ENCODE data around the gene QSOX1. TPM values are rescaled to one million over a fixed set of nuclear protein-coding genes. Genes with fewer than 3 reads are reported as not detected.

Gene QSOX1
- total and polyA plus RNA-seq, 4 donors, result 170 to 537 (median 256) TPM

DNA sequence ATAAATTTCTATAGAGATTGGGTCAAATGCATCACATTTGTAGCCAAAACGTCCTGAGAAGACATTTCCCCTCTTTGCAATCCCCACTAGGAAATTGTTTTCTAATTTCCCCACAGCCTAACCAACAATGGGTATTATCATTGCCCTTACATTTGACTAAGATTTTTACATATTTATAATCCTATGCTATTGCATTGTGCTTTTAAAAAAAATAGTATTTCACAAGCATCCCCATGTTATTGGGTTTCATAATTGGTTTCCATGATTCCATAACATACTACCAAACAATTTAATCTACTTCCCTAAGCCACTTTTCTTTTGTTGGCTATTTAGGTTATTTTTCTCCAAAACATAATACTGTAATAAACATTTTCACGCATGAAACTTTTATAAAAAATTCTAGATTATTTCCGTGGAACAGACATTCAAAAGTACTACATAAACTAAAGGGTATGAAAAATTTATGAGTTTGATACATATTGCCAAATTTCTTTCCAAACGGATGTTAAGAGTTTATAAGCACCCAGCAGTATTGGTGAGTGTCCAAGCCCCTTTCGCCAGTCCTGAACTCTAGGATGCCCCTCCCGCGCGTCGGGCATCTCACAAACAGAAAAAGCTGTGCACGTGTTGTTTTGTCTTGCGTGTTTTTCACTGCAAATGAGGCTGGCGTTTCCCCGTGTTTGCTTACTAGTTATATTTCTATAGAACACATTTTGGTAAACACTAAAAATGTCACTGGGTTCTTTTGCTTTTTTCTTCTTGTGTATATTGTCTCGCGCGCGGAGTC, 73.4 kb downstream of the QSOX1 start:
- H3K4me1 ChIP-seq (ENCODE audit: control insufficient read depth in 5 of 5, insufficient read depth in 5 of 5, low read length in 5 of 5), result peaks cover 0 to 23% (median 17%) of the 10 kb centered on the region in 5 donors
- TF ChIP-seq, protein P1, sequence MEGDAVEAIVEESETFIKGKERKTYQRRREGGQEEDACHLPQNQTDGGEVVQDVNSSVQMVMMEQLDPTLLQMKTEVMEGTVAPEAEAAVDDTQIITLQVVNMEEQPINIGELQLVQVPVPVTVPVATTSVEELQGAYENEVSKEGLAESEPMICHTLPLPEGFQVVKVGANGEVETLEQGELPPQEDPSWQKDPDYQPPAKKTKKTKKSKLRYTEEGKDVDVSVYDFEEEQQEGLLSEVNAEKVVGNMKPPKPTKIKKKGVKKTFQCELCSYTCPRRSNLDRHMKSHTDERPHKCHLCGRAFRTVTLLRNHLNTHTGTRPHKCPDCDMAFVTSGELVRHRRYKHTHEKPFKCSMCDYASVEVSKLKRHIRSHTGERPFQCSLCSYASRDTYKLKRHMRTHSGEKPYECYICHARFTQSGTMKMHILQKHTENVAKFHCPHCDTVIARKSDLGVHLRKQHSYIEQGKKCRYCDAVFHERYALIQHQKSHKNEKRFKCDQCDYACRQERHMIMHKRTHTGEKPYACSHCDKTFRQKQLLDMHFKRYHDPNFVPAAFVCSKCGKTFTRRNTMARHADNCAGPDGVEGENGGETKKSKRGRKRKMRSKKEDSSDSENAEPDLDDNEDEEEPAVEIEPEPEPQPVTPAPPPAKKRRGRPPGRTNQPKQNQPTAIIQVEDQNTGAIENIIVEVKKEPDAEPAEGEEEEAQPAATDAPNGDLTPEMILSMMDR (IDR thresholded peaks at IDR 0.05; ENCODE audit: control extremely low read depth, extremely low read depth), result no peak
- ATAC-seq (ENCODE audit: insufficient read depth, low FRiP score), result no peak
- no peak overlapping the region for H3K27ac ChIP-seq (ENCODE audit: low read depth in 1 of 2, low read length in 1 of 2)
- H3K36me3 ChIP-seq (ENCODE audit: control insufficient read depth in 4 of 4, insufficient read depth in 4 of 4, low read length in 4 of 4), result no peaks in the 10 kb centered on the region
- WGBS, 2 donors, result 15 to 21% methylated on average over 17 of the region's 17 CpGs
- H3K27me3 ChIP-seq (ENCODE audit: control insufficient read depth in 3 of 3, insufficient read depth in 3 of 3, low read length in 2 of 3), result peaks cover 23 to 80% (median 70%) of the 10 kb centered on the region in 3 donors
- peak in 1 of 3 donors; percentile 33 for DNase-seq
- no peak overlapping the region for H3K4me3 ChIP-seq
- peaks cover 0 to 10% (median 0%) of the 10 kb centered on the region in 4 donors for H3K9me3 ChIP-seq (ENCODE audit: control insufficient read depth in 4 of 4, insufficient read depth in 3 of 4, low read length in 3 of 4)
- no peak overlapping the region for H3K9ac ChIP-seq (ENCODE audit: insufficient read depth in 1 of 2, low read length in 2 of 2)

DNA sequence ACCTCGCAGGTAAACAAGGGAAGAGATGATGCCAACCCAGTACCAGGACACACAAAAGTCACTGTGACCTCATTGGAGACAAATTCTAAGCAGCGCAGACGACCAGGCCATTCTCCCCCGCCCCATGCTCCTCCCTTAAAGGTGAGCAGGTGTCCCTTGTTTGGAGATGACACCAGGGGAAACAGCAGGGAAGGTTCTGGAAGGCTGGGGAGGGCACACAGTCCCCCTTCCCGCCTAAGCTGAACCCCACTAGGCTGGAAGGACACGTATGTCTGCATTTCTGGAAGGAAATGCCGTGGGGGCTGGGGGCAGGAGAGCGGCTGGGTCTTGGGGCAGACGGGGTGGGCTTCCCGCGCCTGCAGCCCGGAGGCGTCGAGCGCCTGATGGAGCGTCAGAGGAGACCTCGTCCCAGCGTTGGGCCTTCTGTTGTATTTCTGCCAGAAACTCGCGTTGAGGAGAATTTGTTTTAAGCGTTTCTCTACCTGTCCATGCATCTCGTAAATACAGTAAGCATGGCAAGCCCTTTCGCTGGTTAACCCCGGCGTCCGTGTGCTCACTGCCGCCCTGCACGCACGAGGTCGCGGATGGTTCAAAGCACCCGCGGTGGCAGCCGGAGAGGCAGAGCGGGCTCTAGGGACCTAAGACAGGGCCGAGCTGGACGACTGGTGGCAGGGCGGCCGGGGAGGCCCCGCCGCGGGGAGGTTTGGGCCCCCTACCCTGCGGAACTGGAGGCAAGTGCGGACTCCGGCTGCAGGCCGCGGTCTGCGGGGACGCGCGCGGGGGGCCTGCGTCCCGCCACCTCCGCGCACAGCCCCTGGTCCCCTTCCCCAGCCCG, 74.2 kb downstream of the QSOX1 start:
- peak overlapping the region; percentile 27 for H3K4me3 ChIP-seq
- no peaks in the 10 kb centered on the region for H3K36me3 ChIP-seq (ENCODE audit: control insufficient read depth in 4 of 4, insufficient read depth in 4 of 4, low read length in 4 of 4)
- H3K27me3 ChIP-seq (ENCODE audit: control insufficient read depth in 3 of 3, insufficient read depth in 3 of 3, low read length in 2 of 3), result peaks cover 23 to 82% (median 78%) of the 10 kb centered on the region in 3 donors
- peak in 2 of 3 donors; percentile 21 to 33 for DNase-seq
- H3K27ac ChIP-seq (ENCODE audit: low read depth in 1 of 2, low read length in 1 of 2), result no peak overlapping the region
- H3K9me3 ChIP-seq (ENCODE audit: control insufficient read depth in 4 of 4, insufficient read depth in 3 of 4, low read length in 3 of 4), result peaks cover 0 to 10% (median 0%) of the 10 kb centered on the region in 4 donors
- ATAC-seq (ENCODE audit: insufficient read depth, low FRiP score), result no peak
- peaks cover 0 to 30% (median 17%) of the 10 kb centered on the region in 5 donors for H3K4me1 ChIP-seq (ENCODE audit: control insufficient read depth in 5 of 5, insufficient read depth in 5 of 5, low read length in 5 of 5)
- TF ChIP-seq, protein P1 (IDR thresholded peaks at IDR 0.05; ENCODE audit: control extremely low read depth, extremely low read depth), result no peak
- 3 to 5% methylated on average over 45 to 57 of the region's 57 CpGs for WGBS, 2 donors
- H3K9ac ChIP-seq (ENCODE audit: insufficient read depth in 1 of 2, low read length in 2 of 2), result no peak overlapping the region

DNA sequence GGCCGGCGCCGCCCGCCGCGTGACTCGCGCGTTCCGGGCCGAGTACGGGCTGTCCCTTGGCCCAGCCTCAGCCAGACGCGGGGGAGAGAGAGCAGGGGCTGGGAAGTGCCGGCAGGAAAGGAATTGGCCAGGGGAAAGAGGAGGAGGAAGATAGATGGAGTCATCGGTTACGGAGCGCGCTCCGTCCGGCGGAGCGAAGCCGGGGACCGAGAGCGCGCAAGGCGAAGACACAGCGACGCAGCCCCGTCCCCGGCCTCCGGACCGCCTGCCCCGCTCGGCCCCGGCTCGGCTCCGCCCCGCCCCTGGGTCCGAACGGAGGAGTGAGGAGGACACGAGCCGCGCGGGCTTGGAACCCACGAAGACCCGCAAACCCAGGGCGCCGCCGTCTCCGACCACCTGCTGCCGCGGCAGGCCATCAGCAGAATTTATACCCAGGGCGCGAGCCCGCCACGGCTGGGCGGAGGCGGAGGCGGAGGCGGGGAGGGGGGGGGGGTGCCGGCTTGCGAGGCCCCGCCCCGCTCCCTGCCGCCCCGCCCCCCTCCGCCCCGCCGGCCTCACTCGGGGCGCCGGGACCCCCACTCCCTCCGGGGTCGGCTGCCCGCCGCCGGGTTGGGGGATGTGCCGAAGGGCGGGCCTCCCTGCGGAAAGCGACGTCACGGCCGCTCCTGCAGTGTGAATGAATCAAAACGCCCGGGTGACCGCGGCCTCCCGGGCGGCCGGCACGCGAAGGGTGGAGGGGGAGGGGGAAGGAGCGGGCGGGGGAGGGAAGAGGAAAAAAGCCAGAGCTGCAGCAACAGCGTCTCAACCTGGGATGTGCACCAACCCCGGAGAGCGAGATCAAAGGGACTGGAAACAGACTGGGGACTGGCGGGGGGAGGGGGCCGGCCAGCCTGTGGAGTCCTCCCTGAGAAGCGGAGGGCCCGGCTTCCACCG, 75.1 kb downstream of the QSOX1 start, which contains the start of gene LHX4:
TSS of gene LHX4 (plus strand) at position 782 of the 933 bp plus-strand sequence. CDS start 266 bp downstream, outside the sequence.
- no peak for ATAC-seq (ENCODE audit: insufficient read depth, low FRiP score)
- no peak within 1 kb of the TSS for H3K9ac ChIP-seq (ENCODE audit: insufficient read depth in 1 of 2, low read length in 2 of 2)

More for the DNA sequence above, 75.1 kb downstream of the QSOX1 start, which contains the start of gene LHX4:
- peak within 1 kb of the TSS; percentile 39 for H3K4me3 ChIP-seq
- H3K9me3 ChIP-seq (ENCODE audit: control insufficient read depth in 4 of 4, insufficient read depth in 3 of 4, low read length in 3 of 4), result peaks cover 0 to 11% (median 0%) of the 10 kb centered on the region in 4 donors
- H3K27me3 ChIP-seq (ENCODE audit: control insufficient read depth in 3 of 3, insufficient read depth in 3 of 3, low read length in 2 of 3), result peaks cover 16 to 84% (median 79%) of the 10 kb centered on the region in 3 donors
- TF ChIP-seq, protein P1 (IDR thresholded peaks at IDR 0.05; ENCODE audit: control extremely low read depth, extremely low read depth), result no peak
- H3K4me1 ChIP-seq (ENCODE audit: control insufficient read depth in 5 of 5, insufficient read depth in 5 of 5, low read length in 5 of 5), result peaks cover 0 to 35% (median 18%) of the 10 kb centered on the region in 5 donors
- H3K36me3 ChIP-seq (ENCODE audit: control insufficient read depth in 4 of 4, insufficient read depth in 4 of 4, low read length in 4 of 4), result no peaks in the 10 kb centered on the region
- WGBS, 2 donors, result 1% methylated on average over 58 to 104 of the region's 105 CpGs
- peak; percentile 40 to 53 (median 42) for DNase-seq
- no peak within 1 kb of the TSS for H3K27ac ChIP-seq (ENCODE audit: low read depth in 1 of 2, low read length in 1 of 2)

All from lung (tissue), 12 donors.